ENCODE results near the gene FHIP1B.

The FHIP1B gene

DNA sequence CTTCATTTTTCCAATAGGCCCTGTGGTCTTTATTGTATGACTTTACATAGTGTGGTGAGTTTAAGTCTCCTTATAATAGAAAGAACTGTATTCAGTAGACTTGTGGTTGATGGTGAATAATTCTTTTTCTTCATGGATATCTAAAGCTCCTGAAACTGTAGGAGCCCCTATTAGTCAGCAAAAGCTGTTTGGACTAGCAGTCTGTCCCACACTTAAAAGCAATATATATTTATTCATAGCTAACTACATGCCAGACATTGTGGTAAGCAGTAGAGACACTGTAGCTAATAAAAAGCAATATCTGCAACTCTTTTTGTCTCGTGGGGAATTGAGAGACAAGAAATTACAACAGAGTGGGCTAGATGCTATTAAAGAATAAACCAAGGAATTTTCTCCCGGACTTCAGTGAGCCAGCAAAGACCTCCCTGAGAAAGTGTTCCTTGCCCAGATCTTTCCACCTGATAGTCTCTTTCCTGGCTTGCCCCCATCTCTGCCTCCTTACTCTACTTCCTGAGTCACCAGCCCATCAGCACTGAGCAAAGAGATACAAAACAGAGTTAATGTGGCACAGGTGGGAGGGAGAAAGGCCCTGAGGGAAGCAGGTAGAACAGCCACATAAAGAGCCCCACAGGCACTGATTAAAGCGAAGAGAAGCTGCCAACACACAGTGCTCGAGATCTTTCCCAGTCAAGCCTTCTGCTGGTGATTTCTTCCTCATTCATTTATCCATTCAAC, 36.8 kb downstream of the FHIP1B start:
- Histone ChIP-seq H3K36me3 (ENCODE audit: control insufficient read depth in 4 of 4, insufficient read depth in 4 of 4, low read length in 3 of 4) (no peaks in the 10 kb centered on the region), H3K9me3 (ENCODE audit: control extremely low read depth in 1 of 5, control insufficient read depth in 4 of 5, insufficient read depth in 2 of 5, low read depth in 1 of 5, low read length in 4 of 5) (no peaks in the 10 kb centered on the region), H3K27me3 (replicated peaks in 2 of 5; ENCODE audit: control insufficient read depth in 4 of 5, insufficient read depth in 5 of 5, low read length in 4 of 5) (peaks cover 0 to 2% (median 0%) of the 10 kb centered on the region in 5 experiments), H3K27ac (ENCODE audit: insufficient read depth in 1 of 2, low read depth in 1 of 2, low read length in 2 of 2, poor library complexity in 1 of 2, severe bottlenecking in 2 of 2) (no peak overlapping the region), H3K4me3 (ENCODE audit: control insufficient read depth in 1 of 7, extremely low read depth in 1 of 7, insufficient read depth in 4 of 7, low read depth in 2 of 7, low read length in 6 of 7) (no peak overlapping the region), H3K4me1 (ENCODE audit: control extremely low read depth in 1 of 4, control insufficient read depth in 4 of 4, insufficient read depth in 4 of 4, low read length in 3 of 4) (peaks cover 0 to 11% (median 4%) of the 10 kb centered on the region in 4 experiments)
- CTCF ChIA-PET = interaction anchor here (1.1 kb wide), 1 partner anchor 31 kb away, joined by 3 read pairs; no protein-coding TSS in a partner anchor
- no peak for DNase-seq
- 98% methylated on average over 4 of the region's 4 CpGs for WGBS (ENCODE audit: insufficient coverage)
- POLR2A ChIA-PET = no interaction called here

DNA sequence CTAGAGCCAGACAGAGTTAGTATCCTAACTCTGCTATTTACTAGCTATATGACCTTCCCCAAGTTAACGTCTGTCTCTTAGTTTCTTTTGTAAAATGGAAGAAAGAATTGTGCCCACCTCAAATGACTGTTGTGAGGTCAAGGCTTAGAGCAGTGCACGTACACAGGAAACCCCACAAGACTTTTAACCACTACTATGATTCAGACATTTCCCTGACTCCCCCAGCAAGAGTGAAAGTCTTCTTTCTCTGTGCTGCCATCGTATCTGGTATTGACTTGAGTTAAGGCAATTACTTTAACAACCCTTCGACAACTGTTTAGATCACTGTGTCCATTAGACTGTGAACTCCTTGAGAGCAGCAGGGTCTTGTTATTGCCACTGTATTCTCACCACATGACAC, 38.0 kb downstream of the FHIP1B start:
- peaks cover 0 to 2% (median 0%) of the 10 kb centered on the region in 5 experiments for H3K27me3 ChIP-seq (replicated peaks in 2 of 5; ENCODE audit: control insufficient read depth in 4 of 5, insufficient read depth in 5 of 5, low read length in 4 of 5)
- no peaks in the 10 kb centered on the region for H3K9me3 ChIP-seq (ENCODE audit: control extremely low read depth in 1 of 5, control insufficient read depth in 4 of 5, insufficient read depth in 2 of 5, low read depth in 1 of 5, low read length in 4 of 5)
- CTCF ChIA-PET = no interaction called here
- POLR2A ChIA-PET = no interaction called here
- H3K4me1 ChIP-seq (ENCODE audit: control extremely low read depth in 1 of 4, control insufficient read depth in 4 of 4, insufficient read depth in 4 of 4, low read length in 3 of 4) = peaks cover 0 to 11% (median 3%) of the 10 kb centered on the region in 4 experiments
- H3K27ac ChIP-seq (ENCODE audit: insufficient read depth in 1 of 2, low read depth in 1 of 2, low read length in 2 of 2, poor library complexity in 1 of 2, severe bottlenecking in 2 of 2) = no peak overlapping the region
- WGBS (ENCODE audit: insufficient coverage) = 100% methylated on average over 2 of the region's 4 CpGs
- H3K4me3 ChIP-seq (ENCODE audit: control insufficient read depth in 1 of 7, extremely low read depth in 1 of 7, insufficient read depth in 4 of 7, low read depth in 2 of 7, low read length in 6 of 7) = no peak overlapping the region
- peak in 2 of 3 donors; percentile 1 to 6 for DNase-seq
- no peaks in the 10 kb centered on the region for H3K36me3 ChIP-seq (ENCODE audit: control insufficient read depth in 4 of 4, insufficient read depth in 4 of 4, low read length in 3 of 4)

GRCh38 chr11:6194065-6194581, 40.3 kb downstream of the FHIP1B start:
- POLR2A ChIA-PET = no interaction called here
- no peak for DNase-seq
- Histone ChIP-seq H3K27ac (ENCODE audit: insufficient read depth in 1 of 2, low read depth in 1 of 2, low read length in 2 of 2, poor library complexity in 1 of 2, severe bottlenecking in 2 of 2) (no peak overlapping the region), H3K4me3 (ENCODE audit: control insufficient read depth in 1 of 7, extremely low read depth in 1 of 7, insufficient read depth in 4 of 7, low read depth in 2 of 7, low read length in 6 of 7) (no peak overlapping the region), H3K27me3 (replicated peaks in 2 of 5; ENCODE audit: control insufficient read depth in 4 of 5, insufficient read depth in 5 of 5, low read length in 4 of 5) (peaks cover 0 to 2% (median 0%) of the 10 kb centered on the region in 5 experiments), H3K9me3 (ENCODE audit: control extremely low read depth in 1 of 5, control insufficient read depth in 4 of 5, insufficient read depth in 2 of 5, low read depth in 1 of 5, low read length in 4 of 5) (no peaks in the 10 kb centered on the region), H3K4me1 (ENCODE audit: control extremely low read depth in 1 of 4, control insufficient read depth in 4 of 4, insufficient read depth in 4 of 4, low read length in 3 of 4) (peaks cover 0 to 7% (median 0%) of the 10 kb centered on the region in 4 experiments), H3K36me3 (ENCODE audit: control insufficient read depth in 4 of 4, insufficient read depth in 4 of 4, low read length in 3 of 4) (no peaks in the 10 kb centered on the region)
- CTCF ChIA-PET = no interaction called here
- 80% methylated on average over 1 of the region's 1 CpG for WGBS (ENCODE audit: insufficient coverage)

DNA sequence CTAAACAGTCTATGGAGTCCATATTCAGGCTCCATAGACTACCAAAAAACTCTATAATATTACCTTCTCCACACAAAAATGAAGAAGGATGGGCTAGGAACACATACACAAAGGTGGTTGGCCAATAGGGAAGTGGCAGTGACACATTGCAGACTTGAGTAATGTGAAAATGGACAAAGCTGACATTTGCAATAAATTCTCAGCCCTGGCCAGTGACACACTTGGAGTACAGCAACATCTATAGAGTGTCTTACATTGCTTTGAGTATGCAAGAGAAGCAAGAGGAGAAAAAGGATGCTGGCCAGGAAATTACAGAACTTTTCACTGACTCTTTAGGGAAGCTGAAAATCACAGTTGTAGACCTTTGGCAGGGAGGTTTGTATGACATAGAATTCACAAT, 42.7 kb downstream of the FHIP1B start:
- ChIA-PET POLR2A (no interaction called here), CTCF (interaction anchor here (1.0 kb wide), 1 partner anchor 9 kb away, joined by 3 read pairs; no protein-coding TSS in a partner anchor)
- H3K9me3 ChIP-seq (ENCODE audit: control extremely low read depth in 1 of 5, control insufficient read depth in 4 of 5, insufficient read depth in 2 of 5, low read depth in 1 of 5, low read length in 4 of 5) = no peaks in the 10 kb centered on the region
- peaks cover 0 to 7% (median 0%) of the 10 kb centered on the region in 4 experiments for H3K4me1 ChIP-seq (ENCODE audit: control extremely low read depth in 1 of 4, control insufficient read depth in 4 of 4, insufficient read depth in 4 of 4, low read length in 3 of 4)
- H3K27me3 ChIP-seq (replicated peaks in 2 of 5; ENCODE audit: control insufficient read depth in 4 of 5, insufficient read depth in 5 of 5, low read length in 4 of 5) = peaks cover 0 to 2% (median 0%) of the 10 kb centered on the region in 5 experiments
- H3K27ac ChIP-seq (ENCODE audit: insufficient read depth in 1 of 2, low read depth in 1 of 2, low read length in 2 of 2, poor library complexity in 1 of 2, severe bottlenecking in 2 of 2) = no peak overlapping the region
- no peak overlapping the region for H3K4me3 ChIP-seq (ENCODE audit: control insufficient read depth in 1 of 7, extremely low read depth in 1 of 7, insufficient read depth in 4 of 7, low read depth in 2 of 7, low read length in 6 of 7)
- DNase-seq = peak in 2 of 3 donors; percentile 4 to 7
- H3K36me3 ChIP-seq (ENCODE audit: control insufficient read depth in 4 of 4, insufficient read depth in 4 of 4, low read length in 3 of 4) = no peaks in the 10 kb centered on the region

DNA sequence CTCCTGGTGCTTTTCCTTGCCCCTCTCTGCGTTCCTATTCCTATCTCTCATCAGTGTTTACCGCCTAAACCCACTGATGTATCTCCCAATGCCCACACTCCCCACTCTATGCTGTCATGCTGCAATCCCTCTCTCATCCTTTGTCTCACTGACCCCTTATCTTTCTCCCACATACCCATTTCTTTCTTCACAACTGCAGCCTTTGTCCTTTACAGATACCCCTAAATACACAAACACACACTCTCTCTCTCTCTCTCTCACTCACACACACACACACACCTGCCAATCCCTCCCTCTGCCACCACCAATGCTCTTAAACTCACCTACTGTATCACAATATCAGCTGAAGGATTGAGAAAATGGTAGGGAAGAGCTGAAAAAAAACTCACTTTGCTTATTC, 59.0 kb downstream of the FHIP1B start:
- no peak overlapping the region for H3K4me3 ChIP-seq (ENCODE audit: control insufficient read depth in 1 of 7, extremely low read depth in 1 of 7, insufficient read depth in 4 of 7, low read depth in 2 of 7, low read length in 6 of 7)
- POLR2A ChIA-PET = no interaction called here
- no peaks in the 10 kb centered on the region for H3K4me1 ChIP-seq (ENCODE audit: control extremely low read depth in 1 of 4, control insufficient read depth in 4 of 4, insufficient read depth in 4 of 4, low read length in 3 of 4)
- H3K27ac ChIP-seq (ENCODE audit: insufficient read depth in 1 of 2, low read depth in 1 of 2, low read length in 2 of 2, poor library complexity in 1 of 2, severe bottlenecking in 2 of 2) = no peak overlapping the region
- CTCF ChIA-PET = interaction anchor here (1.1 kb wide), 1 partner anchor 18 kb away, joined by 3 read pairs; no protein-coding TSS in a partner anchor
- H3K27me3 ChIP-seq (replicated peaks in 2 of 5; ENCODE audit: control insufficient read depth in 4 of 5, insufficient read depth in 5 of 5, low read length in 4 of 5) = peaks cover 0 to 2% (median 0%) of the 10 kb centered on the region in 5 experiments
- DNase-seq = no peak
- WGBS (ENCODE audit: insufficient coverage) = 91% methylated on average over 2 of the region's 2 CpGs
- H3K9me3 ChIP-seq (ENCODE audit: control extremely low read depth in 1 of 5, control insufficient read depth in 4 of 5, insufficient read depth in 2 of 5, low read depth in 1 of 5, low read length in 4 of 5) = no peaks in the 10 kb centered on the region
- no peaks in the 10 kb centered on the region for H3K36me3 ChIP-seq (ENCODE audit: control insufficient read depth in 4 of 4, insufficient read depth in 4 of 4, low read length in 3 of 4)

- Histone ChIP-seq H3K27ac (ENCODE audit: insufficient read depth in 1 of 2, low read depth in 1 of 2, low read length in 2 of 2, poor library complexity in 1 of 2, severe bottlenecking in 2 of 2) (no peak within 1 kb of the TSS), H3K9me3 (ENCODE audit: control extremely low read depth in 1 of 5, control insufficient read depth in 4 of 5, insufficient read depth in 2 of 5, low read depth in 1 of 5, low read length in 4 of 5) (peaks cover 0 to 2% (median under 1%) of the 10 kb centered on the region in 5 experiments), H3K4me1 (ENCODE audit: control extremely low read depth in 1 of 4, control insufficient read depth in 4 of 4, insufficient read depth in 4 of 4, low read length in 3 of 4) (no peaks in the 10 kb centered on the region), H3K36me3 (ENCODE audit: control insufficient read depth in 4 of 4, insufficient read depth in 4 of 4, low read length in 3 of 4) (no peaks in the 10 kb centered on the region), H3K27me3 (replicated peaks in 2 of 5; ENCODE audit: control insufficient read depth in 4 of 5, insufficient read depth in 5 of 5, low read length in 4 of 5) (peaks cover 0 to 2% (median 0%) of the 10 kb centered on the region in 5 experiments), H3K4me3 (ENCODE audit: control insufficient read depth in 1 of 7, extremely low read depth in 1 of 7, insufficient read depth in 4 of 7, low read depth in 2 of 7, low read length in 6 of 7) (no peak within 1 kb of the TSS)
- CTCF ChIA-PET = no interaction called here
- POLR2A ChIA-PET = no interaction called here
- WGBS (ENCODE audit: insufficient coverage) = no CpG with 5 or more reads among the region's 1 CpG
- DNase-seq = no peak
Observed at GRCh38 chr11:6170226-6170625, 64.2 kb downstream of the FHIP1B start, which contains the start of gene OR52B2. TSS of gene OR52B2 (minus strand) at chr11:6170326. CDS start at chr11:6170326, 0 bp downstream.
